DND-41 (cell line): Measurements from ENCODE around the gene CYP3A4.

Experiments
- ATAC-seq: fragments of 200-7000 bp; cut with Tn5 transposase; 3 replicates; pipeline ENCODE4 v1.9.1; 2021; ENCODE audit warnings: low read depth; ENCODE audit not compliant: insufficient read depth
- DNase-seq: peaks from one replicate; pipeline ENCODE4 v3.0.0-alpha.2; 2020
- H2AFZ ChIP-seq: 2 replicates; pipeline ENCODE4 v1.6.0; 2012; ENCODE audit warnings: low read depth, low read length
- H3K27ac ChIP-seq: 2 replicates; pipeline ENCODE4 v1.5.1; 2012; ENCODE audit warnings: low read length, inconsistent platforms
- H3K27me3 ChIP-seq: fragments of 200-600 bp; sonication (generic); 2 replicates; pipeline ENCODE4 v1.6.0; 2012; ENCODE audit warnings: low read length, mild to moderate bottlenecking, inconsistent platforms; ENCODE audit not compliant: insufficient read depth, poor library complexity
- H3K36me3 ChIP-seq: 2 replicates; pipeline ENCODE4 v1.5.1; 2012; ENCODE audit warnings: low read length, inconsistent platforms; ENCODE audit not compliant: insufficient read depth
- H3K4me1 ChIP-seq: 2 replicates; pipeline ENCODE4 v1.5.1; 2012; ENCODE audit warnings: mild to moderate bottlenecking, low read length; ENCODE audit not compliant: insufficient read depth
- H3K4me2 ChIP-seq: 2 replicates; pipeline ENCODE4 v1.6.0; 2012; ENCODE audit warnings: mild to moderate bottlenecking, moderate library complexity, low read length, inconsistent platforms; ENCODE audit not compliant: insufficient read depth
- H3K4me3 ChIP-seq, 2 experiments: fragments of 200-600 bp in 1 of 2; shearing (Covaris generic) in 1 of 2; 2 replicates each; pipeline ENCODE4 v1.5.1; 2012 to 2016; ENCODE audit warnings: inconsistent platforms in 2 of 2, low read length in 2 of 2, mild to moderate bottlenecking in 2 of 2, low read depth in 1 of 2, moderate library complexity in 1 of 2
- H3K79me2 ChIP-seq: 2 replicates; pipeline ENCODE4 v1.6.0; 2012; ENCODE audit warnings: low read length, inconsistent platforms; ENCODE audit not compliant: insufficient read depth
- H3K9ac ChIP-seq: 2 replicates; pipeline ENCODE4 v1.6.0; 2012; ENCODE audit warnings: low read depth, mild to moderate bottlenecking, inconsistent platforms, low read length, moderate library complexity
- H3K9me3 ChIP-seq: 2 replicates; pipeline ENCODE4 v1.5.1; 2012; ENCODE audit warnings: low read length, moderate library complexity, mild to moderate bottlenecking, inconsistent platforms; ENCODE audit not compliant: insufficient read depth, severe bottlenecking
- H4K20me1 ChIP-seq: 2 replicates; pipeline ENCODE4 v1.6.0; 2012; ENCODE audit warnings: low read length; ENCODE audit not compliant: insufficient read depth
- EZH2 ChIP-seq: IDR thresholded peaks from 3 replicates; pipeline ENCODE4 v1.6.1; 2012; ENCODE audit warnings: borderline replicate concordance, low read depth, mild to moderate bottlenecking, moderate library complexity, low read length, inconsistent platforms; ENCODE audit not compliant: severe bottlenecking
- TF ChIP-seq, protein P1 (sequence below): IDR thresholded peaks from 2 replicates; pipeline ENCODE4 v1.5.1; 2012; ENCODE audit warnings: borderline replicate concordance, low read length, moderate library complexity, mild to moderate bottlenecking; ENCODE audit not compliant: poor library complexity, severe bottlenecking; ENCODE audit errors: extremely low read depth

CYP3A4 gene

DNA sequence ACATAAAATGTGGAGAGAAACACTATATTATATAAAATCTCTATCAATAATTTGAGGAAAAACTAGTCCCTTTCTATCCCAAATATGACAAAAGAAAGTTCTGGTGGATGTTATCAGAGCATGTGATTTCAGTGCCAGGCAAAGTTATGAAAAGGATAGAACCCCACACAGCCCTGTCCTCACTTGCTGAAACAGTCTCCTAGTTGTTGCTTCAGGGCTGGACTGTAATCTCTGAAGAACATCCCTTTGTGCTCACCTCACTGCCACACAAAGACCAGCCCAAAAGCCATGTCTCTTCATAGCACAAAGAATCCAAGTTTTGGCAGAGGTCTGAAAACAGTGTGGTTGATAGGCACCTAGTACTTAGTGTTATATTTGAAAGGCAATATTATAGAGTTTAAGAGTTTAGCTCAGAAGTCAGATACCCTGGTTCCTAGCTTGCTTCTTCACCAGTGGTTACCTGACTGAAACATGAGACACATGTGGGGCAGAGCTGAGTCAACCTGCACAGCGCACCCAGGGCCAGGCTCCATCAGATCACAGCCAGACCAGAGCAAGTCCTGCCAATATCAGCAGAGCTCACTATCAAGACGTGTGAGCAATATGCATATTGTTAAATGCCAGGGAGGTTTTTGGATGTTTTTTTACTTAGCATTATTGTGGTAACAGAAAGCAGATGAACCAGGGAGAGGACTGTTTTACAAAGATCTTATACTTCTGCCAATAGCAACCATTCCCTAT is 74.0 kb downstream of the CYP3A4 start:
- ATAC-seq: no peak
- Histone ChIP-seq H3K79me2 (no peaks in the 10 kb centered on the region), H3K4me1 (no peaks in the 10 kb centered on the region), H3K27ac (no peak overlapping the region), H3K4me3 (no peak overlapping the region), H3K9ac (no peak overlapping the region), H2AFZ (no peak overlapping the region), H3K36me3 (no peaks in the 10 kb centered on the region), H4K20me1 (no peaks in the 10 kb centered on the region), H3K9me3 (peaks cover 14% of the 10 kb centered on the region), H3K27me3 (no peaks in the 10 kb centered on the region), H3K4me2 (no peak overlapping the region)
- no peak for DNase-seq
- TF ChIP-seq, protein P1, sequence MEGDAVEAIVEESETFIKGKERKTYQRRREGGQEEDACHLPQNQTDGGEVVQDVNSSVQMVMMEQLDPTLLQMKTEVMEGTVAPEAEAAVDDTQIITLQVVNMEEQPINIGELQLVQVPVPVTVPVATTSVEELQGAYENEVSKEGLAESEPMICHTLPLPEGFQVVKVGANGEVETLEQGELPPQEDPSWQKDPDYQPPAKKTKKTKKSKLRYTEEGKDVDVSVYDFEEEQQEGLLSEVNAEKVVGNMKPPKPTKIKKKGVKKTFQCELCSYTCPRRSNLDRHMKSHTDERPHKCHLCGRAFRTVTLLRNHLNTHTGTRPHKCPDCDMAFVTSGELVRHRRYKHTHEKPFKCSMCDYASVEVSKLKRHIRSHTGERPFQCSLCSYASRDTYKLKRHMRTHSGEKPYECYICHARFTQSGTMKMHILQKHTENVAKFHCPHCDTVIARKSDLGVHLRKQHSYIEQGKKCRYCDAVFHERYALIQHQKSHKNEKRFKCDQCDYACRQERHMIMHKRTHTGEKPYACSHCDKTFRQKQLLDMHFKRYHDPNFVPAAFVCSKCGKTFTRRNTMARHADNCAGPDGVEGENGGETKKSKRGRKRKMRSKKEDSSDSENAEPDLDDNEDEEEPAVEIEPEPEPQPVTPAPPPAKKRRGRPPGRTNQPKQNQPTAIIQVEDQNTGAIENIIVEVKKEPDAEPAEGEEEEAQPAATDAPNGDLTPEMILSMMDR: no peak
- TF ChIP-seq EZH2: no peak

DNA sequence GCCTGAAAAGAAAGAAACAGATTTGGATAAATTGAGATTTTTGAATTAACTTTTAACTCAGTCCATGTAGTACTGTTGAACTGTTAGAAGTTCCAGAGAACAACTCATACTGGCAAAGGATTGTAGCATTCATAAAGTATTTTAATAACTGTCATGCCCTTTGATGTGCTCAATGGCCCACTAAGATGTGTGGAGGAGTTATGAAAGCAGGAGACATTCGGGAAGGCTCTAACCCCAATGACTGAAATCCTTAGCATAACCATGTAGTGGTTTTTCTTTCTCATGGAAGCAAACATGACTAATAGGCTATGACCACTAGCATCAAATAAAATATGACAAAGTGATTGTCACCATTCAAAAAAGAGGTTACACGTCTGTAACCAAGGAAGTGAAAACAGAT is 74.7 kb downstream of the CYP3A4 start:
- Histone ChIP-seq H3K27ac (no peak overlapping the region), H2AFZ (no peak overlapping the region), H4K20me1 (no peaks in the 10 kb centered on the region), H3K4me1 (no peaks in the 10 kb centered on the region), H3K9me3 (peaks cover 14% of the 10 kb centered on the region), H3K79me2 (no peaks in the 10 kb centered on the region), H3K4me2 (no peak overlapping the region), H3K4me3 (no peak overlapping the region), H3K9ac (no peak overlapping the region), H3K27me3 (no peaks in the 10 kb centered on the region), H3K36me3 (no peaks in the 10 kb centered on the region)
- no peak for DNase-seq
- TF ChIP-seq EZH2: no peak
- TF ChIP-seq, protein P1: no peak
- no peak for ATAC-seq

GRCh38 chr7:99707096-99707495 is 76.9 kb downstream of the CYP3A4 start:
- DNase-seq (no peak), ATAC-seq (no peak)
- no peak overlapping the region for H3K27ac ChIP-seq
- H4K20me1 ChIP-seq: no peaks in the 10 kb centered on the region
- H3K9me3 ChIP-seq: peaks cover 14% of the 10 kb centered on the region
- no peaks in the 10 kb centered on the region for H3K36me3 ChIP-seq
- no peaks in the 10 kb centered on the region for H3K27me3 ChIP-seq
- H3K4me2 ChIP-seq: no peak overlapping the region
- no peak overlapping the region for H2AFZ ChIP-seq
- H3K4me1 ChIP-seq: no peaks in the 10 kb centered on the region
- no peak overlapping the region for H3K4me3 ChIP-seq
- TF ChIP-seq, protein P1: no peak
- TF ChIP-seq EZH2: no peak
- no peaks in the 10 kb centered on the region for H3K79me2 ChIP-seq
- no peak overlapping the region for H3K9ac ChIP-seq
